GM19455 (cell line): ENCODE results near the gene RASSF4.
A peak's percentile ranks its signal among the peaks of the same experiment; 100 is the strongest.

Experiments
- ATAC-seq: cut with Tn5 transposase; IDR thresholded peaks from one replicate; pipeline ENCODE4 v1.9.1; 2021; ENCODE audit not compliant: unreplicated experiment

The RASSF4 gene

GRCh38 chr10:44959247-44960087 is at the start of gene RASSF4:
RASSF4 (plus strand) TSS chr10:44959802; CDS start chr10:44970203, 10,401 bp downstream.
- peak; percentile 97 for ATAC-seq

- ATAC-seq, result no peak
These were observed 49.7 kb upstream of the RASSF4 start for GRCh38 chr10:44909910-44910309.

DNA sequence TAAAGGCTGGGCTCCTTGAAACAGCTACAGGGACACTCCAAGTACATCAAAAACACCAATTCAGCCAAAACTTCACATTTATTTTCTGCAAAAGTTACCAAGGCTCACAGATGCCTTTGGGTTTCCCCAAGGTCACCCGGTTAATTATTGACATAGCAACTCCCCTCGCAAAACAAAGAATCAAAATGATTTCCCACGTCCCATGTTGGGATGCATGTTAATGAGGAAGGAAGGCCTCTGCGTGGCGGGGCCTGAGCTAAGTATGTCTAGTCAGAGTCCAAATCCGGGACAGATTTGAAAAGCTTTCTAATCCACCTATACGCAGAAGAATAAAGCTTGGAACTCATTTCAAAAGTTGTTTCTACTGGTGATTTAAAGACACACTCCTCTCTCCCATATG is 49.0 kb upstream of the RASSF4 start:
- ATAC-seq, result no peak

DNA sequence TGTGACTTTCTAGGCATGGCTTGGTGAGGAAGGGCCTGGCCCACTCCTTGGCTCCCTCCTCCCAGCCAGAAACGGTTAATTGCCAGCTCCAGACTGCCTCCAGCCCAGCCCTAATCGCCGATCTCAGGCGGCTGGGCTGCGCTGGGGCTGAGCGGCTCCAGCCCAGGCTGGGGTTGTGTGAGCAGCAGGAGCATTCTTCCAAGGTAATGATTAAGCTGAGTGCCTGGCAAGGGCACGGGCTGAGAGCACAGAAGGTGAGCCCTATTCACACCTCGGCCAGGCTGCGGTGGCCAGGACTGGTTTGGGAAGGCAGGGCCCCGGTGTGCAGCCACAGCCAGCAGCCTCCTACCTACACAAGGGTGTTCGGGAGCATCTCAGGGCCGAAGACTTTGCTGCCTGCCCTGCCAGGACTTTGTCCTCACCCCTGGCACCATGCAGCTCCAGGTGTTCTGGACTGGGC is 48.5 kb upstream of the RASSF4 start, which contains the start of gene TMEM72:
Gene TMEM72 (plus strand): TSS at position 257 of the 460 bp plus-strand sequence. CDS start 176 bp downstream, at position 433.
- no peak for ATAC-seq

- ATAC-seq, result no peak
These were observed 47.7 kb upstream of the RASSF4 start for GRCh38 chr10:44911951-44912350.

DNA sequence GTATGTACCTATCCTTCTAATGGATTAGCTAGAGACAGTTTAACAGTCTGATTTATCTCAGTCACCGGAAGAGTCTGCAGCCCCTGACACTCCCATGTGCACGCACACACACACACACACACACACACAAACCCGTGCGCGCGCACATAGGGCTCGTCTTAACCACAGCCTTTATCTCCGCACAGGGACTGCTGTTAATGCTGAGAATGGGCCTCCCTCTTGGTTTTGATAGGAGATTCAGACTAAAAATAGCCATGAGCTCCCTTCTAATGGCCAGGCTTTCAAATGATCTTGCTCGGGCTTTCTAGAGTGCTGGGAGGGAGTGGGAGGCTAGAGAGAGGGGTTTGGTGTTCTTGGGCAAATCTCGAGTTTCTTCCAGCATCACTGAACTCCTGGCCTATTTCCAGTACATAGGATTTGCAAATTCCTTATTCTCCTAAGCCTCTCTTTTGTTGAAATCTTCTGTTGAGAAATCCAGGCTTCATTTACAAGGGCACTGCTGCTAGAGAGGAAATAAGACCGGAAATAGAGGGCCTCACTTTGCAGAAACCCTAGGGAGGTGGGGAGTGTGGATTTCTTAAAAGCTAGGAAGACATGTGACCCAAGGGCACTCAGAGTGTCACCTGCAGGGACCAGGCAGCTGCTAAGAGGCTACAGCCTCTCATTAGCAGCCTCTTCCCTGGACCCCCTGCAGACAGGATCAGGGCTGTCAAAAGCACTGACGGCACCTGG is 46.1 kb upstream of the RASSF4 start:
- ATAC-seq, result no peak

DNA sequence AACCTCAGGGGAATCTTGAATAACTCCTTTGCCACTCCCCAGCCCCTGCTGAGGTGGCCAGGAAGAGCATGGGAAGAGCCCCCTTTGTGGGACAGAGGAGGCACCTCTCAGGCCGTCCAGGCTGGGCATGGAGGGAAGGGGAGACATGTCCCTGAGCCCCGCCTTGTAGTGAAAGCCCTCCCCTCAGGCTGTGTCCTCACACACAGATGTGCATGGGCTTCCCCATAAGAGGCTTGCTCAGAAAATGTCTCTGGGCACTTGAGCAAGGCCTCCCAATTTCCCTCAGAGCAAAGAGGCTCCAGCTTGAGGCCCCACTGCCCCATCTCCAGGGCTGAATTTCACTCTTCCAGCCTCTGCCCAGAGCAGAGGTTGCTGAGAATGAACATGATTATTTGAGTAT is 44.7 kb upstream of the RASSF4 start:
- no peak for ATAC-seq

GRCh38 chr10:44916429-44916828 is 43.2 kb upstream of the RASSF4 start:
- ATAC-seq, result no peak

DNA sequence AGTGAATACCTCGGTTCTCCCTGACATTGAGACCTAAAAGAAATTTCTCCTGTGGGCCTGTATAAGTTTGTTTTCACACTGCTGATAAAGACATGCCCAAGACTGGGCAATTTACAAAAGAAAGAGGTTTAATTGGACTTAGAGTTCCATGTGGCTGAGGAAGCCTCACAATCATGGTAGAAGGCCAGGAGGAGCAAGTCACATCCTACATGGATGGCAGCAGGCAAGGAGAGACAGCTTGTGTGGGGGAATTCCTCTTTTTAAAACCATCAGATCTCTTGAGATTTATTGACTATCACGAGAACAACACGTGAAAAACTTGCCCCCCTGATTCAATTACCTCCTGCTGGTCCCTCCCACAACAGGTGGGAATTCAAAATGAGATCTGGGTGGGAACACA is 41.8 kb upstream of the RASSF4 start:
- no peak for ATAC-seq

GRCh38 chr10:44920252-44920651 is 39.4 kb upstream of the RASSF4 start:
- ATAC-seq, result no peak

GRCh38 chr10:44921061-44921460 is 38.5 kb upstream of the RASSF4 start:
- no peak for ATAC-seq

- ATAC-seq, result no peak
These were observed 38.1 kb upstream of the RASSF4 start for GRCh38 chr10:44921506-44921905.

GRCh38 chr10:44922021-44922420 is 37.6 kb upstream of the RASSF4 start:
- ATAC-seq, result no peak

GRCh38 chr10:44922796-44923545 is 36.6 kb upstream of the RASSF4 start:
- ATAC-seq, result no peak

- ATAC-seq, result no peak
These were observed 36.0 kb upstream of the RASSF4 start for GRCh38 chr10:44923611-44924010.

DNA sequence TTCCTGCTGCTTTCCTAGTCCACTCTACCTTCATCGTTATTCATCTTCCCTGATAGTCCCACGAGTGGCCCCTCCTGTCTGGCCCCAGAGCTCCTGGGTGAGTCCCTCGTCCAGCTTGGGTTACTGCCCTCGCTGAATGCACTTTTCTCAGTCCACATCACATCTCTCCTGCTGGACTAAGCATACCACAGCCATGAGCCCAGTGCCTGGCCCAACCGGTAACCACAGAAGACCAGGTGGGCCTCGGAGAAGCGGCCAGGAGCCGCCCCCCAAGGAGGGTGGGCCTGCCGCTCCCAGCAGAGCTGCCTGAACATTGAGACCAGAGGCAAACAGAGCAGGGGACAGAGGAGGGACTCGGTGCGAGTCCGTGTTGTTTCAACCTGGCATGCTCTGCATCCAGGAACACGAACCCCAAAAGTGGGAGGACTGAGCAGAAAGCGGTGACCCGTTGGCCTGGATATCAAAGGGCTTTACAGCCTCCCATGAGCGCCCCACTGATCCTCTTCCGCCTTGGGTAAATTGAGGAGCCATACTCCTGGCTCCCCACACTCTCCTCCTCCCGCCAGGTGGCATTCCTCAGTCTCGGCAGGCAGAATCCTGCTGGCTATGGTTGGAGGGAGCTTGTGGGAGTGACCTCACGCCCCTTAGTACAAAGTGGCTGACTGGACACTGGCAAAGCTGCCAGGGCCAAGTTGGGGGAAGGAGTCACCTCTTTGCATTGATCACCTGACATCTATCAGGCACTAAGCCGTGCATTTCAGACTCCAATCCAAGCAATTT is 35.2 kb upstream of the RASSF4 start:
- no peak for ATAC-seq

DNA sequence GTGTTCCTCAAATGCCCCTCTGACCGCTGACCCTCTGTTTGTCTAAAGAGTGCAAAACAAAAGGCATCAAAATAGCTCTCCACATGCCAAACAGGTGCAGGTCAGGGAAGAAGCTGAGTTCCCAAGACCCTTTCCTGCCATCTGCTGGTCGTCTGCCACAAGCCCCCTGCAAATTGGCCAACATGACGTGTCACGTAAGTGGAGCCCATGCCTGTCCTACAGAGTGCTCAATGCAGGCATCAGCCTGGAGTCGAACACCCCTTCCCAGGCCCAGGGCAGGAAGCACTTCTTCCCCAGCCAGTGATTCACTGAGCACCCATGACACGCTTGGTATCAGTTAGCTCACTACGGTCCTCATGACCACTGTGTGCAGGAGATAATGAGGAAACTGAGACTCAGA is 34.4 kb upstream of the RASSF4 start:
- no peak for ATAC-seq

DNA sequence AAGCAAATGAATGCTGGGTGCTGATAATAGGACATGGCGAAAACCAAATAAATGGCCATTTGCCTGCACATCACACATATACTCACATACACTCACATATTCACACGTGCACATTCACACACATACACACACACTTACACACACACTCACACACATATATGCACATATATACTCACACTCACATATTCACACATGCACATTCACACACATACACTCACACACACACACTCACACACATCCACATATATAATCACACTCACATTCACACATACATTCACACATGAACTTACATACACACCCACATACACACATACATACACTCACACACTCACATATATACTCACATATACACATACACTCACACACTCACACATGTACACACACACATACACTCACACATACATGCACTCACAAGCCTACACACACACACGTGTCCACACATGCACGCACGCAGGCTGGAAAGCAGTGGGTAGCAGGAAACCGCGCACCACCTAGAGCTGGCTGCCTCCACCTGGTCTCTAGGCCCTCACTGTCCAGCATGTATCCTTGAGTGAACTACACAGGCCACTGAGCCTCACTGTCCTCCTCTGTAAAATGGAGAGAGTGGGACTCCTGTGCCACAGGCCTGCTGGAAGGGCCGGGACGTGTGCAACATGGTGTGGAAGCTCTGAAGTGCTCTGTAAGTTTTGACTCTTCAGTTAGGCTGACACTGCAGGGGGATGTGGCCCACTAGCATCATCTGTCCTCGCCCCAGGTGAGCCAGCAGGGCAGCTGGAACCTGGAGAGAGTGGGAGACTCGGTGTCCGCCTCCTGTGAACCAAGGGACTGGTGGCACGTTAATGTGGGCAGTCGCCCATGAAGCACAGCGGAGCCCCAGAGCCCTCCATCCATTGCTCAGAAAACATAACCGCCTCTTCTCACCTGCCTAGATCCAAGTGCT is 33.5 kb upstream of the RASSF4 start:
- ATAC-seq, result no peak

- no peak for ATAC-seq
These were observed 32.8 kb upstream of the RASSF4 start for GRCh38 chr10:44926751-44927351.
